PC-3 (cell line): ENCODE data around the gene DPY19L3. TPM values are rescaled to one million over a fixed set of nuclear protein-coding genes. Genes with fewer than 3 reads are reported as not detected.

Experiments
- ATAC-seq: fragments of 200-7000 bp; cut with Tn5 transposase; 2 replicates; pipeline ENCODE4 v1.9.1; 2020; ENCODE audit warnings: mild to moderate bottlenecking, moderate library complexity
- BruUV-seq: library from RNA; stranded (reverse); fragments of 400-500 nt; replicated peaks from 2 replicates; lab custom pipeline; 2021; lab: Mats Ljungman, UMichigan
- CTCF ChIA-PET: fragments of 300-600 bp; sonication (Branson Sonifier 250); formaldehyde crosslinking; loops from one replicate; lab custom pipeline; 2022; ENCODE audit warnings: antibody characterized with exemption; lab: Charles Lee
- POLR2A ChIA-PET: fragments of 300-600 bp; sonication (Branson Sonifier 250); formaldehyde crosslinking; loops from one replicate; lab custom pipeline; 2022; ENCODE audit warnings: antibody characterized with exemption; ENCODE audit not compliant: unreplicated experiment; lab: Charles Lee
- DNase-seq: peaks from one replicate; pipeline ENCODE4 v3.0.0-alpha.2; 2015
- H2AFZ ChIP-seq: fragments of 300-600 bp; sonication (generic); 2 replicates; pipeline ENCODE4 v1.6.0; 2016; ENCODE audit warnings: antibody characterized with exemption, low read length
- H3F3A ChIP-seq: fragments of 300-600 bp; sonication (generic); one replicate; pipeline ENCODE4 v1.6.0; 2017; ENCODE audit warnings: antibody characterized with exemption, low read length, control low read depth, mild to moderate bottlenecking; ENCODE audit not compliant: unreplicated experiment
- H3K27ac ChIP-seq: fragments of 300-600 bp; sonication (generic); 2 replicates; pipeline ENCODE4 v1.5.1; 2016; ENCODE audit warnings: mild to moderate bottlenecking, low read length
- H3K27me3 ChIP-seq: fragments of 300-600 bp; sonication (generic); 2 replicates; pipeline ENCODE4 v1.6.1; 2016; ENCODE audit warnings: low read length, mixed read lengths
- H3K36me3 ChIP-seq: fragments of 300-600 bp; sonication (generic); 2 replicates; pipeline ENCODE4 v1.6.1; 2016; ENCODE audit warnings: low read depth, mixed run types, low read length, mixed read lengths
- H3K4me1 ChIP-seq: fragments of 300-600 bp; sonication (generic); 2 replicates; pipeline ENCODE4 v1.5.1; 2016; ENCODE audit warnings: low read length; ENCODE audit not compliant: insufficient read depth
- H3K4me2 ChIP-seq: fragments of 300-600 bp; sonication (generic); 2 replicates; pipeline ENCODE4 v1.6.0; 2016; ENCODE audit warnings: low read length
- H3K4me3 ChIP-seq: fragments of 300-600 bp; sonication (generic); 2 replicates; pipeline ENCODE4 v1.5.1; 2016; ENCODE audit warnings: mild to moderate bottlenecking, low read length, mixed read lengths
- H3K79me2 ChIP-seq: fragments of 300-600 bp; sonication (generic); 2 replicates; pipeline ENCODE4 v1.6.1; 2017; ENCODE audit warnings: low read length, mixed read lengths
- H3K9ac ChIP-seq: fragments of 300-600 bp; sonication (generic); 2 replicates; pipeline ENCODE4 v1.6.0; 2016; ENCODE audit warnings: mild to moderate bottlenecking, low read length
- H3K9me2 ChIP-seq: fragments of 300-600 bp; sonication (generic); replicated peaks from 2 replicates; pipeline ENCODE4 v1.6.1; 2016; ENCODE audit warnings: mixed run types, low read length, mixed read lengths
- H3K9me3 ChIP-seq: fragments of 300-600 bp; sonication (generic); 2 replicates; pipeline ENCODE4 v1.6.1; 2016; ENCODE audit warnings: low read length, mixed read lengths
- H4K20me1 ChIP-seq: fragments of 300-600 bp; sonication (generic); 2 replicates; pipeline ENCODE4 v1.6.1; 2016; ENCODE audit warnings: low read length, mixed read lengths
- CTCF ChIP-seq: fragments of 300-600 bp; sonication (generic); conservative IDR thresholded peaks from 2 replicates; pipeline ENCODE4 v1.5.1; 2017; ENCODE audit warnings: antibody characterized with exemption, low read depth, mild to moderate bottlenecking, low read length
- EZH2 ChIP-seq: fragments of 300-600 bp; sonication (generic); IDR thresholded peaks from one replicate; pipeline ENCODE4 v1.6.1; 2017; ENCODE audit warnings: antibody characterized with exemption, mild to moderate bottlenecking, low read length; ENCODE audit not compliant: unreplicated experiment
- EZH2phosphoT487 ChIP-seq: fragments of 300-600 bp; sonication (generic); IDR thresholded peaks from 2 replicates; pipeline ENCODE4 v1.6.1; 2018; ENCODE audit warnings: mild to moderate bottlenecking, antibody characterized with exemption, low read length, borderline replicate concordance
- intact Hi-C: fragments of 100-400 bp; cut with micrococcal nuclease; formaldehyde crosslinking; loops from 2 replicates; pipeline ENCODE4 v1.9.0; 2023
- total RNA-seq: library from RNA; depleted of rRNA; stranded (reverse); fragments of >200 nt; gene quantifications from 2 replicates; pipeline ENCODE4 v1.2.3, GENCODE V29; 2014

DPY19L3 gene
- total RNA-seq, 1 experiment from 2014 or later = 4.4 TPM

GRCh38 chr19:32363632-32364031 is 41.9 kb upstream of the DPY19L3 start:
- POLR2A ChIA-PET = no interaction called here
- H3K36me3 ChIP-seq = peaks cover 18% of the 10 kb centered on the region
- DNase-seq = no peak
- H3K9ac ChIP-seq = no peak overlapping the region
- H3F3A ChIP-seq = no peaks in the 10 kb centered on the region
- BruUV-seq = no TSS peak
- intact Hi-C loops = no loop called here
- no peak overlapping the region for H2AFZ ChIP-seq
- H3K4me2 ChIP-seq = no peak overlapping the region
- TF ChIP-seq EZH2 (no peak), EZH2phosphoT487 (no peak), CTCF (no peak)
- H3K79me2 ChIP-seq = peaks cover 32% of the 10 kb centered on the region; the same call in 1 of the 2 replicates
- H3K27ac ChIP-seq = no peak overlapping the region
- no peaks in the 10 kb centered on the region for H4K20me1 ChIP-seq
- CTCF ChIA-PET = interaction anchor here (1.5 kb wide), 1 partner anchor 44 kb away, joined by 7 read pairs; no protein-coding TSS in a partner anchor
- H3K4me1 ChIP-seq = peaks cover 15% of the 10 kb centered on the region
- H3K27me3 ChIP-seq = no peaks in the 10 kb centered on the region
- no peak for ATAC-seq
- H3K4me3 ChIP-seq = no peak overlapping the region
- H3K9me2 ChIP-seq = no peaks in the 10 kb centered on the region
- no peaks in the 10 kb centered on the region for H3K9me3 ChIP-seq

- H3K9me2 ChIP-seq = no peaks in the 10 kb centered on the region
- peaks cover 15% of the 10 kb centered on the region for H3K4me1 ChIP-seq
- POLR2A ChIA-PET = no interaction called here
- no peaks in the 10 kb centered on the region for H4K20me1 ChIP-seq
- CTCF ChIA-PET = interaction anchor here (1.5 kb wide), 1 partner anchor 45 kb away, joined by 7 read pairs; no protein-coding TSS in a partner anchor
- H3F3A ChIP-seq = no peaks in the 10 kb centered on the region
- intact Hi-C loops = no loop called here
- H3K4me3 ChIP-seq = no peak overlapping the region
- H3K27me3 ChIP-seq = no peaks in the 10 kb centered on the region
- H3K79me2 ChIP-seq = peaks cover 36% of the 10 kb centered on the region; the same call in 1 of the 2 replicates
- TF ChIP-seq CTCF (no peak), EZH2 (no peak), EZH2phosphoT487 (no peak)
- H3K9ac ChIP-seq = no peak overlapping the region
- no peak overlapping the region for H2AFZ ChIP-seq
- H3K27ac ChIP-seq = no peak overlapping the region
- BruUV-seq = no TSS peak
- H3K4me2 ChIP-seq = no peak overlapping the region
- H3K36me3 ChIP-seq = peaks cover 18% of the 10 kb centered on the region
- DNase-seq (no peak), ATAC-seq (no peak)
- no peaks in the 10 kb centered on the region for H3K9me3 ChIP-seq
These were observed 41.5 kb upstream of the DPY19L3 start for GRCh38 chr19:32364040-32364439.

- Histone ChIP-seq H2AFZ (no peak overlapping the region), H3F3A (peaks cover 3% of the 10 kb centered on the region), H3K79me2 (peaks cover 37% of the 10 kb centered on the region), H3K4me3 (no peak overlapping the region), H4K20me1 (no peaks in the 10 kb centered on the region), H3K4me1 (peaks cover 17% of the 10 kb centered on the region), H3K27me3 (no peaks in the 10 kb centered on the region), H3K4me2 (no peak overlapping the region), H3K27ac (no peak overlapping the region), H3K9me2 (no peaks in the 10 kb centered on the region), H3K9ac (no peak overlapping the region), H3K36me3 (peaks cover 14% of the 10 kb centered on the region; the same call in 1 of the 2 replicates), H3K9me3 (no peaks in the 10 kb centered on the region)
- ChIA-PET POLR2A (interaction anchor here (0.6 kb wide), 1 partner anchor 89 kb away, joined by 5 read pairs; no protein-coding TSS in a partner anchor), CTCF (no interaction called here)
- DNase-seq = no peak
- no TSS peak for BruUV-seq
- no peak for TF ChIP-seq CTCF
- no peak for TF ChIP-seq EZH2phosphoT487
- TF ChIP-seq EZH2 = no peak
- intact Hi-C loops = no loop called here
- no peak for ATAC-seq
These were observed 38.5 kb upstream of the DPY19L3 start for GRCh38 chr19:32367063-32367462.
